ENCODE data around the gene RAPGEF5.

Gene RAPGEF5

GRCh38 chr7:22140578-22140977 is 216.4 kb downstream of the RAPGEF5 start:
- peak; percentile 76 for DNase-seq

GRCh38 chr7:22138886-22139285 is 218.1 kb downstream of the RAPGEF5 start:
- DNase-seq = no peak

- DNase-seq = no peak
Measured at GRCh38 chr7:22138106-22138505, 218.8 kb downstream of the RAPGEF5 start.

- DNase-seq = no peak
Measured at GRCh38 chr7:22137466-22137865, 219.5 kb downstream of the RAPGEF5 start.

GRCh38 chr7:22137026-22137425 is 219.9 kb downstream of the RAPGEF5 start:
- no peak for DNase-seq

GRCh38 chr7:22129819-22130580 is 227.0 kb downstream of the RAPGEF5 start:
- no peak for DNase-seq

- no peak for DNase-seq
Measured at GRCh38 chr7:22129166-22129565, 227.8 kb downstream of the RAPGEF5 start.

- DNase-seq = no peak
Measured at GRCh38 chr7:22128528-22128920, 228.4 kb downstream of the RAPGEF5 start.

- DNase-seq = no peak
Measured at GRCh38 chr7:22127835-22128527, 229.0 kb downstream of the RAPGEF5 start.

- DNase-seq = no peak
Measured at GRCh38 chr7:22125436-22125835, 231.5 kb downstream of the RAPGEF5 start.

GRCh38 chr7:22124941-22125340 is 232.0 kb downstream of the RAPGEF5 start:
- no peak for DNase-seq

- no peak for DNase-seq
Measured at GRCh38 chr7:22123139-22123538, 233.8 kb downstream of the RAPGEF5 start.

- DNase-seq = no peak
Measured at GRCh38 chr7:22121702-22122474, 235.1 kb downstream of the RAPGEF5 start.

- DNase-seq = peak; percentile 66
Measured at GRCh38 chr7:22120391-22121053, 236.4 kb downstream of the RAPGEF5 start.

GRCh38 chr7:22117222-22117621 is 239.7 kb downstream of the RAPGEF5 start:
- DNase-seq = peak; percentile 45

GRCh38 chr7:22116451-22117030 is 240.4 kb downstream of the RAPGEF5 start:
- peak; percentile 51 for DNase-seq

- peak; percentile 12 for DNase-seq
Measured at GRCh38 chr7:22115689-22116088, 241.3 kb downstream of the RAPGEF5 start.

- peak; percentile 32 for DNase-seq
Measured at GRCh38 chr7:22114440-22114981, 242.4 kb downstream of the RAPGEF5 start.

GRCh38 chr7:22113041-22113440 is 243.9 kb downstream of the RAPGEF5 start:
- DNase-seq = peak; percentile 41

GRCh38 chr7:22111661-22112060 is 245.3 kb downstream of the RAPGEF5 start:
- peak; percentile 32 for DNase-seq

- no peak for DNase-seq
Measured at GRCh38 chr7:22110881-22111280, 246.1 kb downstream of the RAPGEF5 start.

GRCh38 chr7:22110227-22110839 is 246.6 kb downstream of the RAPGEF5 start:
- DNase-seq = peak; percentile 84
